Retina (tissue), 1 donor: Measurements from ENCODE around the gene KRT81.

Source experiments
- DNase-seq: peaks from one replicate; pipeline ENCODE4 v3.0.0-alpha.2; 2016

KRT81 gene

DNA sequence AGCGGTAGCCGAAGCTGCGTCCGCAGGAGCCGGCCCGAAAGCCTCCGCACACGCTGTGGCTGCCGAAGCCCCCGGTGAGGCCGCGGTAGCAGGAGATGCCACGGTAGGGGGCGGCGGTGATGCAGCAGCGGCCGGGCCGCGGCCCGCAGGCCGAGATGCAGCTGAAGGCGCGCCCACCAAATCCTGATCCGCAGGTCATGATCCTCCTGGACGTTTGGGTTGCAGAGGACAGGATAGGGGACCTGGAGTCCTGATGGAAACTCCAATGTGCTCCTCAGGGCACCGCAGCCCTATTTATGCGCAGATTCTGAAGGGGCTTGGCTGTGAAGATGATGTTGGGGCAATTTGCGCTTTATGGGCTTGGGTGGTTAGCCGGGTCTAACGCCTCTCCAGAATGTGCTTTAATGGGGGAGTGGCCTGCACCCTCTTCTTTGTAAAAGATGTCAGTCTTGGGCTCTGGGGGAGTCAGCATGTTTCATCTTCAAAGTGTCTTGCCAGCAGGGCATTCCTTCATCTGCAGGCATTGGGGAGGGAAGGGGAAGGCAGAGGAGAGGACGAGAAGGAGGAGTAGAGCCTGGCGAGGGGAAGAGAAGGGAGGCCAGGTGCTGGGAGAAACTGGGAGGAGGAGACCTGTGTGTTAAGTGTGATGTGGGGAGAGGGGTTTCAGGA is at the start of gene KRT81:
TSS of gene KRT81 (minus strand) at position 268 of the 669 bp plus-strand sequence. CDS start at position 199, 69 bp downstream.
- DNase-seq, result peak; percentile 15

GRCh38 chr12:52338241-52338960 is 47.1 kb upstream of the KRT81 start:
- no peak for DNase-seq

DNA sequence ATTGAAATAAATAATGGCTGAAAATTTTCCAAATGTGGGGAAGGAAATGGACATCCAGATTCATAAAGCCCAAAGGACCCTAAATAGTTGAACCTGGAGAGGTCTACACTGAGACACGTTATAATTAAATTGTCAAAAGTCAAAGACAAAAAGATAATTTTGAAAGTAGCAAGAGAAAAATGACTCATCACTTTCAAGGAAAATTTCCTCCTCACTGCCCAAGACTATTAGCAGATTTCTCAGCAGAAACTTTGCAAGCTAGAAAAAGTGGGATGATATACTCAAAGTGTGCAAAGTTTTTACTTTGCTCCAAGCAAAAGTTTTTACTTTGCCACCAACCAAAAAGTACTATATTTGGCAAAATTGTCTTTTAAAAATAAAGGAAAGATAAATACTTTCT is 45.7 kb upstream of the KRT81 start:
- DNase-seq, result no peak

GRCh38 chr12:52336641-52337040 is 45.3 kb upstream of the KRT81 start:
- no peak for DNase-seq

- no peak for DNase-seq
These were observed 44.4 kb upstream of the KRT81 start for GRCh38 chr12:52335598-52336262.

DNA sequence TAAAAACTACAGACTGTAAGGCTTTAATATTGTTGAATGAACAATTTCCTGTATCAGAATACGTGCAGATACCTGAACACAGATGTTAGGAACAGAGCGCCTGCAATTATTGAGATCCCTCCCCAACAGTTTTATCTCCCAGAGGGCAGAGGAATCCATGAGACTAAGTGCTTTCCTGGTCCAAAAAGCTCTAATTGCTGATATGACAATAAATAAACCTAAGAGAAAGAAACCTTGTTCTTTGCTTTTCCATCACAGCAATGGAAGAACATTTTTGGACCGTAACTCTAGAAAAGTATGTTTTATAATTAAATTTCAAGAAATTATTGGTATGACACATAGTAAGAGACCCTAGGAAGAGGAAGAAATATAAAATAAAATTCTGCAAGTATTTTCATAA is 42.9 kb upstream of the KRT81 start:
- no peak for DNase-seq

- DNase-seq, result no peak
These were observed 42.0 kb upstream of the KRT81 start for GRCh38 chr12:52333321-52333720.

DNA sequence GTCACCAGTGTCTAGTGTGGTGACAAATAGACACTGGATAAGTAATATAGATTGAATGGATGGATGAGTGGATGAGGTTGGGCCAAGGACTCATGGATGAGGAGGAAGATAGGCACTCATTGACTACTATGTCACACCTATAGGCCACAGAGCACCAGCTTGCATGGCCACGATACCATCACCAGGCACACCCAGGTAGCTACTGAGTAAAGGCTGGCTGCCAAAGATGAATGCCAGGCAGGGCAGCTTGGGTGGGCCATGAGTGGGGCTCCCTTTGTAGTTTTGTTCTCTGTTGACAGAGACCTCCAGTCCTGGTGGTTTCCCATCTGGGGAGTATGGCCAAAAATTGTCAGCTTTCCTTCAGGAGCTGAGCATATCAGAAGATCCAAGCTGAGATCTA is 41.0 kb upstream of the KRT81 start:
- DNase-seq, result no peak

- DNase-seq, result no peak
These were observed 40.5 kb upstream of the KRT81 start for GRCh38 chr12:52331833-52332232.

DNA sequence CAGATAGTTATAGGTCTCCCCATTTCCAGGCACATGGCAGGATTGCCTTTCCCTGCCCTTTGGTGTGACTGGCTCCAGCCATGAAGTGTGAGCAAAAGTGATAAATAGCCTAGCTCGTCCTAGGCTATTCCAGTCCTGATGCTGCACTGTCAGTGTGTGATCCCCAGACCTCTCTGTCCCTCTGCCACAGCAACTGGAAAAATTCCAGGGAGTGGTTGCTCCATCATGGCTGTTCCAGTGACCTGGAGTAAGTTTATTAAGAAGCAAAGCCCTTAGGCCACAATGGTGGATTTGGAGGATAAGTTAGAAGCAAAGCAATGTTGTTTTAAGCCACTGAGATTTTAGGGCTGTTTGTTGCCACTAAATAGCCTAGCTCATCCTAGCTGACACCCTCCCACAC is 39.7 kb upstream of the KRT81 start:
- DNase-seq, result no peak

- no peak for DNase-seq
These were observed 36.6 kb upstream of the KRT81 start for GRCh38 chr12:52327830-52328500.

GRCh38 chr12:52327052-52327829 is 35.9 kb upstream of the KRT81 start:
- peak; percentile 63 for DNase-seq

GRCh38 chr12:52324153-52324444 is 32.8 kb upstream of the KRT81 start:
- no peak for DNase-seq

- no peak for DNase-seq
These were observed 32.2 kb upstream of the KRT81 start for GRCh38 chr12:52323416-52324152.

- DNase-seq, result no peak
These were observed 31.7 kb upstream of the KRT81 start for GRCh38 chr12:52323001-52323400.

DNA sequence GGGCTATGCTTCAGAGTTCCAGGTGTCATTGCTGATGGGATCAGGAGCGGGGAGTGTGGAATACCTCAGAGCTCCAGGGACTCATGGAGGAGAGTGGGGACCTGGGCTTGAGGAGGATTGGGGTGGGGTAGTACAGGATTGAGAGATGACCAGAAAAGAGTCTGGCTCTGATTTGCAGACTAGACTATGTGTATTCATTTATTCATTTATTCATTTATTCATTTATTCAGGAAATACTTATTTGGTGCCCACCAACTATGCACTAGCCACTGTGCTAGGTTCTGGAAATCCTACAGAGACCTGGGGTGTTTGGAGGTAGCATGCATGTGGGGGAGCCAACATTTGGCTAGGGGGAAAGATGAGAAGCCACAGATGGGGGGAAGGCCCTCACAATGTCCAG is 30.7 kb upstream of the KRT81 start:
- no peak for DNase-seq

DNA sequence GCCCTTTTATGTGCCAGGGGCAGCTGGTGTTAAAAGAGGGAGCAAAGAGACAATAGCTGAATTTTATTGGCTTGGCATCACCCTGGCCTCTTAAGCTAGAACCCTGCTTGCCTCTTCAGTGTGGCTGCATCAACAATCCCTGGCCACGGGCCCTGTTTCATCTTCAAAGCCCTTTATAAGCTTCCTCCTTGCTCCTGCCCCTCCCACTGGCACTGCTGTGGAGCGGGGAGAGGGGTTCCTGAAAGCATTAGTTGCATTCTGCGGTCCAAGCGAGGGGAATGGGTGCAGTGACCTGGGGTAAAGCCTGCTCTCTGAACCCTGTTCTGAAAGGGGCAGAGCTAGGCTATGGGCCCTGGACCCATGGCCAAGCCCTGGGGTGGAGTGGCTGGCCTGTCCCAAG is 30.1 kb upstream of the KRT81 start:
- no peak for DNase-seq

DNA sequence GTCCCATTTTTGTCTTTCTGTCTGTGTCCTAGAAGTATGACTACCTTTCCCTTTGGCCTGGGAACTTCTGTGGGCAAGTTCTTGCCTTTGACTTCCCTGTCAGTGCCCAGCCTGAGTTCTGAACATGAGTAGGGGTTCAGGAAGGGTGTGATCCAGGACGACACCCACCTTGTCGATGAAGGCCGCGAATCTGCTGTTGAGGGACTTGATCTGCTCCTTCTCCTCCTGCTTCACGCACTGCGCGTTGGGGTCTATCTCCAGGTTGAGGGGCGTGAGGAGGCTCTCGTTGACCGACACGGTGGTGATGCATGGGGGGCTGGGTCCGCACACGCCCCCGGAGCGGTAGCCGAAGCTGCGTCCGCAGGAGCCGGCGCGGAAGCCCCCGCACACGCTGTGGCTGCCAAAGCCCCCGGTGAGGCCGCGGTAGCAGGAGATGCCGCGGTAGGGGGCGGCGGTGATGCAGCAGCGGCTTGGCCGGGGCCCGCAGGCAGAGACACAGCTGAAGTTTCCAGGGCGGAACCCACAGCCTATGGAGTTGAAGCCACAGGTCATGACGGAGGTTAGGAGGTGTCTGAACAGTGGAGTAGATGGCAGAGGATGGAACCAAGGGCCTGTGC is 29.6 kb upstream of the KRT81 start, which contains the start of gene KRT83:
TSS of gene KRT83 (minus strand) at position 615 of the 617 bp plus-strand sequence. CDS start at position 552, 63 bp downstream.
- DNase-seq, result no peak

DNA sequence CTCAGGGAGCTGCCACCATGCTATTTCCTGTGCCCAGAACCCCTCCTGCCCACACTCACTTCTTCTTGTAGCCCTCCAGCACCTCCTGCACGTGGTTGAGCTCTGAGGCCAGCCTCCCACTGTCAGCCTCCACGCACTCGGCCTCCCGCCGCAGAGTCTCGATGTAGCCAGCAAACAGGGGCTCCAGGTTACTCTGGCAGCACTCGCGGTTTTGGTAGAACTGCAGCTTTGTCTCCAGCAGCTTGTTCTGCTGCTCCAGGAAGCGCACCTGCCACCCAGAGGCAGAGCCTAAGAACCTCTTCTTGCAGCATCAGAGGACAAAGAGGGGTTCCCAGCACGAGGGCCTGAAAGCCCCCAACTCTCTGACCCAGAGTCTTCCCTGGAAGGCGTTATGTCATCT is 27.8 kb upstream of the KRT81 start:
- no peak for DNase-seq

- DNase-seq, result no peak
These were observed 27.1 kb upstream of the KRT81 start for GRCh38 chr12:52318241-52318990.
